Measurements from ENCODE around the gene PI4KA. TPM values are rescaled to one million over a fixed set of nuclear protein-coding genes. Genes with fewer than 3 reads are reported as not detected.

The PI4KA gene
- polyA plus RNA-seq, 1 donor from 2014 or later: 42.2 TPM

DNA sequence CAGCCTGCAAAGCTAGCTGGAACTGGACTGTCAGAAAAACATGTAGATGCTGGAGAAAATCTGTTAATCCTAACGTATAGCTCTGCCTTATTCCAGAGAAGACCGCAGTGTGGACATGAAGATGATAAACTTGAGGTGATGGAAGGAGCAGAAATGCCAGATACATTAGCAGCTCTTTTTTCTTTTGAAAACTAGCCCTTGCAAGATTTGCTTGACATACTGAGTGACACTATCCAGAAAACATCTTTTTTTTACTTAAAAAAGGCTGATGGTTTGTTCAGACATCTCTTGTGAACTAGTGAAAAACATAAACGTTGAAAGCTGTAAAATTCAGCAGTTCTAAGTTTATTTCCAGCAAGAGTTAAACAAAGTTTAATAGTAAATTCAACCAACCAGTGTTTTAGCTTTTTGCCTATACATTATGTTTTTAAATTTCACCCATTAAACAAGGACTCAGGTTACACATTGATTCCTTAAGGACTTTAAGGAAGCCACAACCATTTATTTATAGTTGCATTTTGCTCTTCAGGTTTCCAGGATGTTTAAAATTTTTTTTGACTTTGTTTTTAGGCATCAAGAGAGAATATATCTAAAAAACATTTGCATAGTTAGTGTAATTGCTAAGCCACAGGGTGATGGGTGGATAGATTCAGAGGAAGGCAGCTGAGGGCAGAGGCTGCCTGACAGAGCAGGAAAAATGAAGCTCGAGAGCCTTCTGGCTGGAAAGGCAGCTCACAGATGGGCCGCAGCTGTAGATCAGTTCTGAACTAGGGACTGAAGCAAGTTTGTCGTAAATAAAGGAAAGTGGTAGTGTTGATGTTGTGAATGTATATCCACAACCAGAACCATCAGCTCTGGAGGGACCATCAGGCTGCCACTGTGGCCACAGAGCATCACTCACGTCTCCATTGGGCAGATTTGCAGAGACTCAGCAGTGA is 9.7 kb upstream of the PI4KA start:
- Histone ChIP-seq H3F3A (ENCODE audit: insufficient read depth, low read length, poor library complexity, severe bottlenecking) (no peaks in the 10 kb centered on the region), H3K9me2 (ENCODE audit: insufficient read depth, low read length) (no peaks in the 10 kb centered on the region), H3K27ac (ENCODE audit: low read length) (no peak overlapping the region), H4K20me1 (ENCODE audit: insufficient read depth) (no peaks in the 10 kb centered on the region), H3K27me3 (ENCODE audit: insufficient read depth, low read depth, low read length) (no peaks in the 10 kb centered on the region), H3K4me2 (ENCODE audit: low read length) (no peak overlapping the region), H3K79me2 (replicated peaks; ENCODE audit: insufficient read depth, low read length) (no peaks in the 10 kb centered on the region), H3K9me3 (ENCODE audit: low read length) (no peaks in the 10 kb centered on the region), H3K36me3 (ENCODE audit: insufficient read depth, low read length) (no peaks in the 10 kb centered on the region), H3K9ac (ENCODE audit: low read length) (no peak overlapping the region), H3K4me3 (ENCODE audit: low read length) (no peak overlapping the region), H2AFZ (ENCODE audit: low read depth, low read length) (no peak overlapping the region)
- no peak for TF ChIP-seq TAF1 (IDR thresholded peaks at IDR 0.05; ENCODE audit: low read depth)

DNA sequence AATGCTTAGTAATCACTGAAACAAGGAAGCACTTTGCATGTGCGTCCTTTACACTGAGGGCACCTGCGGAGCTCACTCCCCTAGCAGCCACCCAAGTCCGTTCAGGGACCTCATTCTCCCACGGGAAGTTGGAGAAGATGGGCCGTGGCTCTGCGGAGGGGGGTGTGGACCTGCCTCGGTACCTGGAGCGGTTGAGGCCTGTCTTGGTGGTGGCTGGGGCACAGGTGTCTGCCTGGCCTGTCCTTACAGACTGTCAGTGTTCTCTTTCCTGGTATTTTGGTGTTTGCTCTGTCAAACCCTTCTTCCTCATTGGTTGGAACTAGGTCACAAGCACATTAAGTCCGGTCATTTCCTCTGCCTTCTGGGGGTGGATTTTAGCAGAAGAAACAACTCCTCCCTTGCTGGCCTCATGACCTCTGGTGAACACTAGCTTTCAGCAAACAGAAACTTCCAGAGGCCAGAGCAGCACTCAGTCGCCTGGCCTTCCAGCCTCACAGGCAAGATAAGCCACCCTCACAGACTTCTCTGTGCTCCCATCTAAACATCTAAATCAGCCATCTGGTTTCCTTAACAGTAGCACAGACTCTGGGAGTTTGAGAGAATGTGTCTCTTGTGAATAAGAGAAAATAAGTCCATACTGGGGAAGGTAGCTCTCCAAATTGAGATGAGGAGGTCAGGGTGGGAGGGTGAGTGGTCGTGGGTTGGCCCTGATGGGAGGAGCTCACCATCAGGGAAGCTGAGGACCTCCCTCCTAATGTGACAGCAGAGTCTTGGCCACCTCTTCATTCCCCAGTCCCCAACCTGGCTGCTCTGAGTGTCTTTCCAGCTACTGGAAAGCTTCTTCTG is 8.8 kb upstream of the PI4KA start:
- Histone ChIP-seq H3K9me3 (ENCODE audit: low read length) (no peaks in the 10 kb centered on the region), H3K36me3 (ENCODE audit: insufficient read depth, low read length) (no peaks in the 10 kb centered on the region), H3K27me3 (ENCODE audit: insufficient read depth, low read depth, low read length) (no peaks in the 10 kb centered on the region), H3K9me2 (ENCODE audit: insufficient read depth, low read length) (no peaks in the 10 kb centered on the region), H3K4me3 (ENCODE audit: low read length) (no peak overlapping the region), H3F3A (ENCODE audit: insufficient read depth, low read length, poor library complexity, severe bottlenecking) (no peaks in the 10 kb centered on the region), H2AFZ (ENCODE audit: low read depth, low read length) (no peak overlapping the region), H3K9ac (ENCODE audit: low read length) (no peak overlapping the region), H3K79me2 (replicated peaks; ENCODE audit: insufficient read depth, low read length) (no peaks in the 10 kb centered on the region), H3K27ac (ENCODE audit: low read length) (no peak overlapping the region), H3K4me2 (ENCODE audit: low read length) (no peak overlapping the region), H4K20me1 (ENCODE audit: insufficient read depth) (no peaks in the 10 kb centered on the region)
- TF ChIP-seq CTCF (IDR thresholded peaks at IDR 0.05; ENCODE audit: poor library complexity, severe bottlenecking) (no peak), EP300 (conservative IDR thresholded peaks at IDR 0.05; ENCODE audit: poor library complexity, severe bottlenecking) (no peak), SMC3 (conservative IDR thresholded peaks at IDR 0.05; ENCODE audit: poor library complexity) (no peak), TAF1 (IDR thresholded peaks at IDR 0.05; ENCODE audit: low read depth) (no peak), MXI1 (conservative IDR thresholded peaks at IDR 0.05; ENCODE audit: poor library complexity, severe bottlenecking) (no peak), RAD21 (conservative IDR thresholded peaks at IDR 0.05) (no peak), EZH2 (IDR thresholded peaks at IDR 0.05; ENCODE audit: borderline replicate concordance, insufficient read depth, low read length, poor library complexity, severe bottlenecking) (no peak), REST (IDR thresholded peaks at IDR 0.05; ENCODE audit: borderline replicate concordance) (no peak)
